HG03442 (cell line): ENCODE measurements around the gene FTSJ3.
A peak's percentile ranks its signal among the peaks of the same experiment; 100 is the strongest.
"Not testable (repeated sequence)": the region's sequence is repeated elsewhere in the genome, so short reads cannot be mapped to it uniquely, and the experiment has no call there.

ENCODE experiments used
- ATAC-seq: cut with Tn5 transposase; IDR thresholded peaks from one replicate; pipeline ENCODE4 v1.9.1; 2021; ENCODE audit warnings: mild to moderate bottlenecking, moderate library complexity; ENCODE audit not compliant: unreplicated experiment

Gene FTSJ3

DNA sequence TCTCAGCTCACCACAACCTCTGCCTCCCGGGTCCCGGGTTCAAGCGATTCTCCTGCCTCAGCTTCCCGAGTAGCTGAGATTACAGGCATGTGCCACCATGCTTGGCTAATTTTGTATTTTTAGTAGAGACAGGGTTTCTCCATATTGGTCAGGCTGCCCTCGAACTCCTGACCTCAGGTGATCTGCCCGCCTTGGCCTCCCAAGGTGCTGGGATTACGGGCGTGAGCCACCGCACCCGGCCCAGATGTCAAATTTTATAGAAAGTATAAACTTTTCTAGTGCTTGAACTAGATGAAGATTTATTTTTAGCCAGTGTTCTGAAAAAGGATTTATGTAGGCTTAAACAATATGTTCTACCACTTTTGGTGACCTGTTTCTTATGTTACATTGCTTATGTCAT lies 31.1 kb downstream of the FTSJ3 start:
- not testable (repeated sequence) for ATAC-seq

DNA sequence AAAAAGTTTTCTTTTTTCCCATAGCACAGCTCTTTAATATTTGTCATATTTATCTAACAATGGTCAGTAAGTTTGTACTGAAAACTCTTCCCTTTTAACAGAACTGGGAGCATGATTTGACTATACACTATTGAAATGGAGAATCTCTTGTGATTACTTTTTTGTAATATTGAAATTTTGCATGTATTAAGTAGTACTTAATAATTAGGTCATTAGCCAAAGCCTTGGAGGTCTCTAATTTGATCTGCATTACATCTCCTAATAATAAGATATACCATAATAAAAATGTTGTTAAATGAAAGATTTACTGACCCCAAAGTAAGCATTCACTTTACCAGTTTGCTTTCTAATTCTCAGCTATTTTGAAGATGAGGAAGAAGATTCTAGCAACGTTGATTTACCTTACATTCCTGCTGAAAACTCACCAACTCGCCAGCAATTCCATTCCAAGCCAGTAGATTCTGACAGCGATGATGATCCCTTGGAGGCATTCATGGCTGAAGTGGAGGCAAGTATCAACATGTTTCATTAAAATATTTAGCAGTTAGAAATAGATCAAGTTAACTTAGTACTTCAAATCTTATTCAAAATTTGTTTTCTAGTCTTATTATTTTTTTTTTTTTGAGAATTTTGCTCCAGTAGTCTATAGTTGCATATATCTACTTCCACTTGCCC lies 35.3 kb downstream of the FTSJ3 start:
- no peak for ATAC-seq

GRCh38 chr17:63790057-63790456 lies 37.4 kb downstream of the FTSJ3 start:
- ATAC-seq = no peak

- ATAC-seq = no peak
Observed at GRCh38 chr17:63786971-63787711, 40.3 kb downstream of the FTSJ3 start.

DNA sequence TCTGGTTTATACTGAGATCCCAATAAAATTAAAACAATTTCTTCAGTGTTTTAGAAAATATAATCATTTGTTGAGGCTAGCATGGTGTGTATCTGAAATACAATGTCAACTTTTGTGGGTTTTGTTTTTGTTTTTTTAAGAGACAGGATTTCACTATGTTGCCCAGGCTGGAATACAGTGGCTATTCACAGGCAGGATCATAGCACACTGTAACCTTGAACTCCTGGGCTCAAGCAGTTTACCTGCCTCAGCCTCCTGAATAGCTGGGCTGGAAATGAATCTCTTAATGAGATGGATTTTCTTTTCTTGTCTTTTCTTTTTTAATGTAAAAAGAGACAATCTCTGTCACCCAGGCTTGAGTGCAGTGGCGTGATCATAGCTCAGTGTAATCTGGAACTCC lies 41.3 kb downstream of the FTSJ3 start:
- no peak for ATAC-seq

GRCh38 chr17:63785556-63785955 lies 41.9 kb downstream of the FTSJ3 start:
- ATAC-seq = no peak

- no peak for ATAC-seq
Observed at GRCh38 chr17:63783522-63783921, 43.9 kb downstream of the FTSJ3 start.

- ATAC-seq = no peak
Observed at GRCh38 chr17:63780928-63781327, 46.5 kb downstream of the FTSJ3 start.

DNA sequence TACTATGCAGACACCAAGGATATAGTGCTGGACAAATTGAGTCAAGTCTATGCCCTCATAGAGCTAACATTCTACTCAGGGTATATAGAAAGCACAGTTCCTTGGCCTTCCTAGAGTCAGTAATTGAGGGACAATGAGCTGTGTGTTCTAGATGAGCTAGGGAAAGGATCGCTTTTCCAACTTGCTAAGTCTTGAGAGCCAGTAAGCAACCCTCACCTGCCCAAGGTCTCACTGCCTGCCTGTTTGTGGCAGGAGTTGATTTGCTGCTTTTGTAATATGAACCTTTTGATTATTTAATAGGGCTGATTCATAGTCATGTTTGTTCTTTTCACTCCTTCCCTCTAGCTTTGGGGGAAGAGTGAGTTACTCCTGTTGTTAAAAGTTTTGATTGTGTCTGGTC lies 47.0 kb downstream of the FTSJ3 start:
- no peak for ATAC-seq

- ATAC-seq = no peak
Observed at GRCh38 chr17:63775420-63775819, 52.0 kb downstream of the FTSJ3 start.

DNA sequence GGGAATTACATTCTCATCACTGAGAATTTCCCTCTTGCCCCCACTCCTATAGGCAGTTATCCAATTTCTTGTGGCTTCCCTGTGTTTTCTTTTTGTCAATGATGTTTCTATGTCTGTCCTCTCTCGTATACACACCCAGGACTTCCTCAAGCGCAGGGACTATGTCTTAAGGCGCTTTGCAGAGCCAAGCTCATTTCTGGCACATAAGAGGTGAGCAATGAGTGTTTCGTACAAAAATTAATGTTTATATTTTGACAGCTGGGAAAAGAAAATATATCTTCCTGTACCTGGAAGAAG lies 52.5 kb downstream of the FTSJ3 start:
- no peak for ATAC-seq

GRCh38 chr17:63774141-63774968 lies 53.1 kb downstream of the FTSJ3 start, which contains the start of gene DDX42:
Gene DDX42 (plus strand): TSS chr17:63774170. CDS start chr17:63787050, 12,880 bp downstream.
- ATAC-seq = no peak

GRCh38 chr17:63773272-63774140 lies 54.0 kb downstream of the FTSJ3 start, which contains the start of gene CCDC47:
Gene CCDC47 (minus strand): TSS chr17:63773597. CDS start chr17:63766175, 7,422 bp downstream.
- peak; percentile 83 for ATAC-seq

GRCh38 chr17:63772801-63773271 lies 54.6 kb downstream of the FTSJ3 start:
- no peak for ATAC-seq
